Measurements from ENCODE around the gene FAM241B.

- TF ChIP-seq CTCF (conservative IDR thresholded peaks at IDR 0.05; ENCODE audit: low read depth, low read length) (no peak), RCOR1 (IDR thresholded peaks at IDR 0.05; ENCODE audit: insufficient replicate concordance, low read length) (no peak), POLR2A (IDR thresholded peaks at IDR 0.05; ENCODE audit: low read depth, low read length) (no peak)
Observed at GRCh38 chr10:69680610-69681009, 50.6 kb downstream of the FAM241B start.

Measured in IMR-90 (cell line).